HG02623 (cell line): Measurements from ENCODE around the gene TH.

Source experiments
- ATAC-seq: cut with Tn5 transposase; IDR thresholded peaks from one replicate; pipeline ENCODE4 v1.9.1; 2021; ENCODE audit warnings: moderate library complexity; ENCODE audit not compliant: unreplicated experiment

The TH gene

GRCh38 chr11:2115308-2115707 lies 56.3 kb downstream of the TH start:
- no peak for ATAC-seq

DNA sequence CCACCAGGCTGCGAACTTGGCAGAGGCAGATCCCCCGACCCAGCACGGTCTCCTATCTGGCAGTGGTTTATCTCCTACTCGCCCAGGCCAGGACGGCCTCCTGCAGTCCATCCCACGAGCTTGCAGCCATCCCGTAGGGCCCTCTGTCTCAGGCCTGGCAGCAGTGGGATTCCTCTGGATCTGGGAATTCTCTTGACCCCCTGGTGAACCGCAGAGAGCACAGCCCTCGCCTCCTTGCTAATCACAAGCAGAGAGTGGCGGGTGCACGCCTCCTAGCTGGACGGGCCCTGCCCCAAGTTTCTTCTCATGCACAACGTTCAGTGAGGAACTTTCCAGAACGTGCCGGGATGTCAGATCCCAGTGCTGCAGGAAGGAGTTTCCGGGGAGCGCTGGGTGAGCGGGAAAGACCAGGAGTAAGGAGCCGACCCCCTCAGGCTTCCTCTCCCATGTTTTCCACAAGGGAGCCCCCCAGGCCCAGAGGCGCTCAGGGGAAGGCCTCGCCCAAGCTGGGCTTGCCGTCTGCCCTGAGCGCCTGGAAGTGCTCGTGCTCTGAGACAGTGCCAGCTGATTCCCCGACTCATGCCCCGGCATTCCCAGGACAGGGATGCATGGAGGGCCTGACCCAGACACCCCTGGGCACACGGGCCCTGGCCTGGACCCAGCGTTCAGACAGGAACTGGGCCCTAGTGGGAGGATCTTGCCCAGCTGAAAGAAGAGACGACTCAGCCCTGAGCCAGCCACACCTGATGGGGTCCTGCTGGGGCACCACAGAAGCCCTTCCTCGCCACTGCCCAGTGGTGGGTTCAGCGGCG lies 57.0 kb downstream of the TH start:
- no peak for ATAC-seq
